T-helper 1 cell treated with Interleukin-12 subunit alpha and Interleukin-12 subunit beta and Interleukin-4 antibody, amounts not matched to agents 30 μg/mL and 1 μg/mL, for 36 hours (primary cell): ENCODE results near the gene RABEP2.
"Not testable (repeated sequence)": the region's sequence is repeated elsewhere in the genome, so short reads cannot be mapped to it uniquely, and the experiment has no call there.

ENCODE experiments used
- H3K27ac Mint-ChIP-seq: one replicate; pipeline ENCODE4 v1.8.0; 2021; ENCODE audit warnings: mild to moderate bottlenecking, mixed read lengths
- H3K27me3 Mint-ChIP-seq: one replicate; pipeline ENCODE4 v1.8.0; 2021; ENCODE audit warnings: low read depth, mixed read lengths
- H3K36me3 Mint-ChIP-seq: one replicate; pipeline ENCODE4 v1.8.0; 2021; ENCODE audit warnings: low read depth, mixed read lengths
- H3K4me1 Mint-ChIP-seq: one replicate; pipeline ENCODE4 v1.8.0; 2021; ENCODE audit warnings: low read depth, mixed read lengths
- H3K4me3 Mint-ChIP-seq: one replicate; pipeline ENCODE4 v1.8.0; 2021; ENCODE audit warnings: mild to moderate bottlenecking, moderate library complexity, mixed read lengths
- H3K9me3 Mint-ChIP-seq: one replicate; pipeline ENCODE4 v1.8.0; 2021; ENCODE audit warnings: mixed read lengths

The RABEP2 gene

GRCh38 chr16:28924762-28925385 lies at the start of gene RABEP2:
RABEP2 (minus strand) TSS chr16:28925238; CDS start chr16:28925163, 75 bp downstream.
- Mint-ChIP-seq H3K4me3 (peak within 1 kb of the TSS; percentile 97), H3K36me3 (peaks cover 7% of the 10 kb centered on the region), H3K9me3 (no peaks in the 10 kb centered on the region), H3K27ac (peak within 1 kb of the TSS; percentile 100), H3K4me1 (peaks cover 16% of the 10 kb centered on the region), H3K27me3 (no peaks in the 10 kb centered on the region)

- H3K4me3 Mint-ChIP-seq, result peak within 1 kb of the TSS; percentile 96
- no peaks in the 10 kb centered on the region for H3K9me3 Mint-ChIP-seq
- H3K27me3 Mint-ChIP-seq, result no peaks in the 10 kb centered on the region
- peaks cover 10% of the 10 kb centered on the region for H3K36me3 Mint-ChIP-seq
- peak within 1 kb of the TSS; percentile 92 for H3K27ac Mint-ChIP-seq
- H3K4me1 Mint-ChIP-seq, result peaks cover 33% of the 10 kb centered on the region
These were observed 49.6 kb upstream of the RABEP2 start, which contains the start of gene SPNS1 for GRCh38 chr16:28974437-28975157. SPNS1 (plus strand) TSS chr16:28974778; CDS start chr16:28975152, 374 bp downstream.

- Mint-ChIP-seq H3K4me1 (peaks cover 33% of the 10 kb centered on the region), H3K36me3 (peaks cover 10% of the 10 kb centered on the region), H3K27ac (peak overlapping the region; percentile 92), H3K4me3 (peak overlapping the region; percentile 96), H3K9me3 (no peaks in the 10 kb centered on the region), H3K27me3 (no peaks in the 10 kb centered on the region)
These were observed 49.0 kb upstream of the RABEP2 start for GRCh38 chr16:28974007-28974436.

- not testable (repeated sequence) for H3K4me1 Mint-ChIP-seq, H3K9me3 Mint-ChIP-seq, H3K36me3 Mint-ChIP-seq, H3K4me3 Mint-ChIP-seq, H3K27ac Mint-ChIP-seq, H3K27me3 Mint-ChIP-seq
These were observed 44.7 kb upstream of the RABEP2 start for GRCh38 chr16:28969696-28970095.

GRCh38 chr16:28967156-28967555 lies 42.1 kb upstream of the RABEP2 start:
- no peak overlapping the region for H3K4me3 Mint-ChIP-seq
- no peaks in the 10 kb centered on the region for H3K4me1 Mint-ChIP-seq
- no peaks in the 10 kb centered on the region for H3K9me3 Mint-ChIP-seq
- H3K27me3 Mint-ChIP-seq, result no peaks in the 10 kb centered on the region
- H3K27ac Mint-ChIP-seq, result no peak overlapping the region
- H3K36me3 Mint-ChIP-seq, result peaks cover 25% of the 10 kb centered on the region

GRCh38 chr16:28964496-28964895 lies 39.5 kb upstream of the RABEP2 start:
- no peaks in the 10 kb centered on the region for H3K4me1 Mint-ChIP-seq
- no peaks in the 10 kb centered on the region for H3K9me3 Mint-ChIP-seq
- H3K27me3 Mint-ChIP-seq, result no peaks in the 10 kb centered on the region
- peaks cover 39% of the 10 kb centered on the region for H3K36me3 Mint-ChIP-seq
- no peak overlapping the region for H3K27ac Mint-ChIP-seq
- H3K4me3 Mint-ChIP-seq, result no peak overlapping the region

- Mint-ChIP-seq H3K9me3 (no peaks in the 10 kb centered on the region), H3K4me3 (no peak overlapping the region), H3K27ac (no peak overlapping the region), H3K27me3 (no peaks in the 10 kb centered on the region), H3K36me3 (peaks cover 42% of the 10 kb centered on the region), H3K4me1 (no peaks in the 10 kb centered on the region)
These were observed 39.0 kb upstream of the RABEP2 start for GRCh38 chr16:28964072-28964471.

GRCh38 chr16:28958836-28959235 lies 33.8 kb upstream of the RABEP2 start:
- Mint-ChIP-seq H3K4me1 (peaks cover 5% of the 10 kb centered on the region), H3K36me3 (peaks cover 45% of the 10 kb centered on the region), H3K27ac (no peak overlapping the region), H3K9me3 (no peaks in the 10 kb centered on the region), H3K4me3 (no peak overlapping the region), H3K27me3 (no peaks in the 10 kb centered on the region)

GRCh38 chr16:28958216-28958615 lies 33.2 kb upstream of the RABEP2 start:
- Mint-ChIP-seq H3K4me3 (no peak overlapping the region), H3K9me3 (no peaks in the 10 kb centered on the region), H3K27ac (no peak overlapping the region), H3K27me3 (no peaks in the 10 kb centered on the region), H3K4me1 (peaks cover 8% of the 10 kb centered on the region), H3K36me3 (peaks cover 43% of the 10 kb centered on the region)

- Mint-ChIP-seq H3K27me3 (no peaks in the 10 kb centered on the region), H3K36me3 (peaks cover 25% of the 10 kb centered on the region), H3K4me1 (peaks cover 24% of the 10 kb centered on the region), H3K4me3 (peak overlapping the region; percentile 94), H3K27ac (peak overlapping the region; percentile 92), H3K9me3 (no peaks in the 10 kb centered on the region)
These were observed 26.4 kb upstream of the RABEP2 start for GRCh38 chr16:28951410-28951943.

- Mint-ChIP-seq H3K4me3 (peak within 1 kb of the TSS; percentile 94), H3K4me1 (peaks cover 24% of the 10 kb centered on the region), H3K36me3 (peaks cover 22% of the 10 kb centered on the region), H3K27me3 (no peaks in the 10 kb centered on the region), H3K9me3 (no peaks in the 10 kb centered on the region), H3K27ac (peak within 1 kb of the TSS; percentile 92)
These were observed 25.8 kb upstream of the RABEP2 start, which contains the start of gene NFATC2IP for GRCh38 chr16:28950648-28951409. NFATC2IP (plus strand) TSS chr16:28950937; CDS start chr16:28951012, 75 bp downstream.

- Mint-ChIP-seq H3K27me3 (no peaks in the 10 kb centered on the region), H3K4me3 (no peak overlapping the region), H3K27ac (no peak overlapping the region), H3K36me3 (peaks cover 4% of the 10 kb centered on the region), H3K9me3 (no peaks in the 10 kb centered on the region), H3K4me1 (peaks cover 16% of the 10 kb centered on the region)
These were observed 21.6 kb upstream of the RABEP2 start for GRCh38 chr16:28946681-28947080.

GRCh38 chr16:28943281-28943680 lies 18.2 kb upstream of the RABEP2 start:
- no peak overlapping the region for H3K27ac Mint-ChIP-seq
- H3K4me1 Mint-ChIP-seq, result peaks cover 9% of the 10 kb centered on the region

GRCh38 chr16:28939825-28940224 lies 14.8 kb upstream of the RABEP2 start:
- H3K36me3 Mint-ChIP-seq, H3K27ac Mint-ChIP-seq, H3K27me3 Mint-ChIP-seq, H3K4me3 Mint-ChIP-seq, H3K9me3 Mint-ChIP-seq: not testable (repeated sequence)
- peaks cover 19% of the 10 kb centered on the region for H3K4me1 Mint-ChIP-seq

More at GRCh38 chr16:28943281-28943680, 18.2 kb upstream of the RABEP2 start:
- Mint-ChIP-seq H3K27me3 (no peaks in the 10 kb centered on the region), H3K9me3 (no peaks in the 10 kb centered on the region), H3K36me3 (no peaks in the 10 kb centered on the region), H3K4me3 (no peak overlapping the region)
